Glutamatergic neuron (in vitro differentiated cells): Measurements from ENCODE around the gene RUFY1. TPM values are rescaled to one million over a fixed set of nuclear protein-coding genes. Genes with fewer than 3 reads are reported as not detected.
"Not testable (repeated sequence)": the region's sequence is repeated elsewhere in the genome, so short reads cannot be mapped to it uniquely, and the experiment has no call there.

Experiments used
- DNase-seq: peaks from one replicate; pipeline ENCODE4 v3.0.0; 2022
- H3K27ac Mint-ChIP-seq: one replicate; pipeline ENCODE4 v1.8.0; 2020; ENCODE audit warnings: mild to moderate bottlenecking, mixed read lengths, inconsistent platforms; ENCODE audit not compliant: unreplicated experiment
- H3K27me3 Mint-ChIP-seq: one replicate; pipeline ENCODE4 v1.8.0; 2020; ENCODE audit warnings: mild to moderate bottlenecking, moderate library complexity, mixed read lengths, inconsistent platforms; ENCODE audit not compliant: unreplicated experiment
- H3K36me3 Mint-ChIP-seq: one replicate; pipeline ENCODE4 v1.8.0; 2020; ENCODE audit warnings: mild to moderate bottlenecking, mixed read lengths, inconsistent platforms; ENCODE audit not compliant: unreplicated experiment
- H3K4me1 Mint-ChIP-seq: one replicate; pipeline ENCODE4 v1.8.0; 2020; ENCODE audit warnings: mild to moderate bottlenecking, low read depth, mixed read lengths, inconsistent platforms; ENCODE audit not compliant: unreplicated experiment
- H3K4me3 Mint-ChIP-seq: one replicate; pipeline ENCODE4 v1.8.0; 2020; ENCODE audit warnings: mild to moderate bottlenecking, mixed read lengths, inconsistent platforms; ENCODE audit not compliant: unreplicated experiment
- H3K9me3 Mint-ChIP-seq: one replicate; pipeline ENCODE4 v1.8.0; 2020; ENCODE audit warnings: mild to moderate bottlenecking, moderate library complexity, mixed read lengths, inconsistent platforms; ENCODE audit not compliant: unreplicated experiment
- CTCF ChIP-seq: fragments of 200-600 bp; sonication (generic); IDR thresholded peaks from one replicate; pipeline ENCODE4 v1.5.0; 2021; ENCODE audit not compliant: partially characterized antibody, unreplicated experiment
- total RNA-seq: library from RNA; stranded (reverse); fragmentation: NEBNext Ultra II Directional; extraction: Animal tissue kit (Norgen Biotek cat#: 25700); gene quantifications from one replicate; pipeline ENCODE4 v1.2.1, GENCODE V29; 2021; ENCODE audit not compliant: unreplicated experiment

The RUFY1 gene
- total RNA-seq, 1 donor from 2014 or later, result 30.4 TPM

DNA sequence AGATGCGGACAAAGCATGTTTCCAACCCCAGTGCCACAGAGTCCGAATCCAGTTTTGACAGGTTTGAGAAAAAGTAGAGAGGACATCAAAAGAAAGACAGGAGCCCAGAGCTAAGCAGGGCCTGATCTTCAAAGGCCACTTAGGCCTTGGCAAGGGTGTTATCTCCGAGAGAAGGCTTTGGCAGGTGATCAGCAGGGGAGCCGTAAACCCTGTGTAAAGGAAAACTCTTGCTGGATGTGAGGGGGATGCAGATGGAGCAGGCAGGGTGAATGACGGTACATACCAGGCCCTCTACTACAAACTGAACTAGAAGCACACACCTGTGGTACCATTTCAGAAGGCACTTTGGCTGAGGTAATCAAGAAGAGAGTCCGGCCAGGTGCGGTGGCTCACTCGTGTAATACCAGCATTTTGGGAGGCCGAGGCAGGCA, 74.5 kb downstream of the RUFY1 start:
- peak overlapping the region; percentile 91 for H3K4me3 Mint-ChIP-seq
- no peak for DNase-seq
- H3K27ac Mint-ChIP-seq, result peak overlapping the region; percentile 98
- TF ChIP-seq CTCF, result no peak
- H3K27me3 Mint-ChIP-seq, result peaks cover 16% of the 10 kb centered on the region
- H3K4me1 Mint-ChIP-seq, result peaks cover 16% of the 10 kb centered on the region
- H3K9me3 Mint-ChIP-seq, result peaks cover 17% of the 10 kb centered on the region
- H3K36me3 Mint-ChIP-seq, result peaks cover 9% of the 10 kb centered on the region

DNA sequence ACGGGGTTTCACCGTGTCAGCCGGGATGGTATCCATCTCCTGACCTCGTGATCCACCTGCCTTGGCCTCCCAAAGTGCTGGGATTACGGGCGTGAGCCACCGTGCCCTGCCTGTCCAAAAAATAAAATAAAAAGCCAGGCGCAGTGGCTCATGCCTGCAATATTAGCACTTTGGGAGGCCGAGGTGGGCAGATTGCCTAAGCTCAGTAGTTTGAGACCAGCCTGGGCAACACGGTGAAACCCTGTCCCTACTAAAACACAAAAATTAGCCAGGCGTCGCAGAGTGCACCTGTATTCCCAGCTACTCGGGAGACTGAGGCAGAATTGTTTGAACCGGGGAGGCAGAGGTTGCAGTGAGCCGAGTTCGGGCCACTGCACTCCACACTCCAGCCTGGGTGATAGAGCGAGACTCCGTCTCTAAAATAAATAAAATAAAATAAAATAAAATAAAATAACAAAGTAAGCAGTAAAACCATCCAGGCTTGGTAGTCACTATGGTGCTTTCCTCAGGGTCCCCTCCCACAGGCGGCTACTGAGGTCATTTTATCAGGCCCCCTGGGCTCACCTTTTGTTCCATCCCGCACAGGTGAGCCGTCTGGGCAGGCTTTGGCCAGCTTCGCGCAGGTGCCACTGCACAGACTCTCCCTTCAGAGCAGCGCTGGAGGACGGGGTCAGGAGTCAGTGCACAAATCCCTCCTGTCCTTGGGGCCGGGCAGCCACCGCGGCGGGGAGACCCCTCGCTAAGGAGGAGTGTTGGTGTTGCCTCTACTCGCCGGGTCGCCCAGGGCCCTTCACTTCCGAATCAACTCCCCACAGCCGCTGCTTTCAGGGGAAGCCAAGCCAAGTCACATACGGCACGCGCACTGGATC, 83.4 kb downstream of the RUFY1 start:
- not testable (repeated sequence) for H3K36me3 Mint-ChIP-seq, H3K27me3 Mint-ChIP-seq, H3K4me1 Mint-ChIP-seq, DNase-seq, H3K9me3 Mint-ChIP-seq, H3K4me3 Mint-ChIP-seq, H3K27ac Mint-ChIP-seq

DNA sequence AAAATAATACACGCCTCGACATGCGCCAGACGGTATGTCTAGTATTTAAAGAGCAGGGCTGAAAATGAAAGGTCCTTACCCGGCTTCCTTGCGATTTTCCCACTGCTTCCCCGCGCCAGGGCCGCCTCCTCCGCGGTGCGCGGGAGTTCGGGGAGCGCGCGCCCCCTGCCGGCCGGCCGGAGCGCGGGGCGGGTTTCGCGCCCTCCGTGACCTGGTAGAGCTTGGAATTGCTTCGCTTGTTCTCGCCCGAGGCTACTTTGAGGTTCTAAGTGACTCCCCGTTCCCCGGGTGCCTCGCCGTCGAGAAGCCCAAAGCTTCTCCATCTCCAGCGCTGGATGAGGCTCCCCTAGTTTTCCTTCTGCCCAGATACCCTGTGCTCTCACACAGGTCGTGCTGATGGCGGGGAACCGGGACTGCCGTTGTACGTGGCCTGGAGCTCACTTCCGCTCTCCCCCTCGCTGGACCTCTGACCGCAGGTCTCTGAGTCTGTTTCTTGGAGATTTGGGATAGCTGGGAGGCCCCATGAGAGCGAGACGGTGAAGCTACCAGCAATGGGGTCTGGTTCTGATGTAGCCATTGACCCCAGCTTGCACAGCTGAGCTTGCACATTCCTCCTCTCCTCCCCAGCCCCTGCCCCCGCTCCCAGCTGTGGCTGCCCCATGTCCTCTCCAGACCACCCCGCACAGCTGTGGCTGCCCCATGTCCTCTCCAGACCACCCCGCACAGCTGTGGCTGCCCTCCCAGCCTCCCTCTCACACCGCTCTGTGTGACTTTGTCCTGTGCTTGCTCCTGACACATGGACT, 84.2 kb downstream of the RUFY1 start:
- H3K27me3 Mint-ChIP-seq, DNase-seq, H3K27ac Mint-ChIP-seq, H3K4me3 Mint-ChIP-seq, H3K4me1 Mint-ChIP-seq, H3K36me3 Mint-ChIP-seq, H3K9me3 Mint-ChIP-seq: not testable (repeated sequence)

GRCh38 chr5:179639296-179639695, 88.9 kb downstream of the RUFY1 start:
- not testable (repeated sequence) for H3K36me3 Mint-ChIP-seq

GRCh38 chr5:179641745-179642144, 91.4 kb downstream of the RUFY1 start:
- not testable (repeated sequence) for H3K27ac Mint-ChIP-seq, H3K27me3 Mint-ChIP-seq, H3K4me3 Mint-ChIP-seq, H3K4me1 Mint-ChIP-seq, DNase-seq, H3K36me3 Mint-ChIP-seq, H3K9me3 Mint-ChIP-seq

More at GRCh38 chr5:179639296-179639695, 88.9 kb downstream of the RUFY1 start:
- H3K27ac Mint-ChIP-seq, H3K4me3 Mint-ChIP-seq, DNase-seq, H3K9me3 Mint-ChIP-seq, H3K4me1 Mint-ChIP-seq, H3K27me3 Mint-ChIP-seq: not testable (repeated sequence)

DNA sequence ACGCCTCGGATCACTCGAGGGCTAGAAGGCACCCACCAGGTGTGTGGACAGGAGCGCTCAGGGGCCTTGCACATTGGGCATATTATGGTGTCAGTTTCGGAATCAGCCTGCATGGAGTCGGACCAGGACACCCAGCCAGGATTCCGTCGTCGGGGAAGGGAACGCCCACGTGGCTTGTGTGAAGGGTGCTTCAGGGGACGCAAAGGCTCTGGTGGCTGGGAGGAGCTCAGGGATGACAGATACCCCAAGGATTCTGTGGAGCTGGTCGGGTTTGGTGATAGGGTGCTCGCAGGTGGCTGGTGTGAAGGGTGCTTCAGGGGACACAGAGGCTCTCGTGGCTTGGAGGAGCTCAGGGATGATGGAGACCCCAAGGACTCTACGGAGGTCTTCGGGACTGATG, 92.3 kb downstream of the RUFY1 start:
- H3K27ac Mint-ChIP-seq, H3K27me3 Mint-ChIP-seq, H3K4me3 Mint-ChIP-seq, DNase-seq, H3K9me3 Mint-ChIP-seq, H3K4me1 Mint-ChIP-seq, H3K36me3 Mint-ChIP-seq: not testable (repeated sequence)

DNA sequence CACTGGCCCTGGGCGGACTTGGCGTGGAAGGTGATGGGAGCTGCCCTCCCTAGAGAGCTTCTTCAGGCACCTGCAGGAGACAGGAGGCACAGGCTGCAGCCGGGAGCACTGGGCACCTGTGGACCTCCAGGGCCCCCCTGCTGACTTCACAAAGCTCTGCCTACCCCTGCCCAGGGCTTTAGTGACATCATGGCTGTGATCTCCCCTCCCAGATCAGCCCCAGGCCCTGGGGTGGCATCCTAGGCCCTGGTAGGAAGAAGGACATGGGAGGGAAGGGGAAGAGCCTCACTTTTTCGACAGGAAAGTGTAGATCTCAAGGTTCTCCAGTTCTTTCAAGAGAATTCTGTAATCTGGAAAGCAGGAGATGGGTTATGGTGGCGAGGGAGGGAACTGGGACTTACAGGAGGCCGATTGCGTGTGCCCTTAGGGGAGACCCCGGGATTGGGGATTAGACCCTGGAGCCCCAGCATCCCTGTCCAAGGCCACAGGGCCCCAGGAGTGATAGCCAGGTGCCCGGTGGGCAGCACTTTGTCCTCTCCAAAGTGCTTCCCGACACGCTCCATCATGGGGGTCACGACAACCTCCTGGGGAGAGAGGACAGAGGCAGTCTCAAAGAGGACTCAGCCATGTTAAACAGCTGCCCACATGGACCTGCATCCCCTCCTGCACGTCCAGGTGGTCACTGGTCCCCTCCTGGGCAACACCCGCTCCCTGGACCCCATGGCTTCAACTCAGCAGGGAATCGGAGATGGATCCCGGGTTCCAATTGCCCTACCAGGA, 93.0 kb downstream of the RUFY1 start:
- not testable (repeated sequence) for H3K27me3 Mint-ChIP-seq, H3K4me1 Mint-ChIP-seq, H3K36me3 Mint-ChIP-seq, H3K4me3 Mint-ChIP-seq, DNase-seq, H3K27ac Mint-ChIP-seq, H3K9me3 Mint-ChIP-seq

DNA sequence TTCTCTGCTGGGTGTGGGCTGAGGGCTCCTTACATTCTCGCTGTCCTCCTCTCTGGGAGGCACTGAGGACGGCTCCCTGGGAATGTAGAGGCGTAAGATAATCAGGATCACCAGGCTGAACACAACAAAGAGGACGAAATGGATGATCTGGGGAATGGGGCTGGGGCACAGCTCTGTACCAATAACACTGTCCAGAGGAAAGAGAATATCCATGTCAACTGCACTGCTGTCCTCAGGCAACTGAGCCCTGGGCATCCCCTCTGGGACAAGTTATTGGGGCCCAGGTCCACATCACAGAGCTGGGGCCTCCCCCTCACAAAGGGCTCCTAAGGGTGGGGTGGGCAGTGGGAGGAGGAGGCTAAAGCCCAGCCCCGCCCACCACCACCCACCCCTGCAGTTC, 94.4 kb downstream of the RUFY1 start:
- DNase-seq, H3K27ac Mint-ChIP-seq, H3K36me3 Mint-ChIP-seq, H3K4me1 Mint-ChIP-seq, H3K4me3 Mint-ChIP-seq, H3K9me3 Mint-ChIP-seq, H3K27me3 Mint-ChIP-seq: not testable (repeated sequence)
